Measurements from ENCODE around the gene TOE1. TPM values are rescaled to one million over a fixed set of nuclear protein-coding genes. Genes with fewer than 3 reads are reported as not detected.

TOE1 gene
- total RNA-seq, 1 experiment from 2014 or later = 31.2 TPM

DNA sequence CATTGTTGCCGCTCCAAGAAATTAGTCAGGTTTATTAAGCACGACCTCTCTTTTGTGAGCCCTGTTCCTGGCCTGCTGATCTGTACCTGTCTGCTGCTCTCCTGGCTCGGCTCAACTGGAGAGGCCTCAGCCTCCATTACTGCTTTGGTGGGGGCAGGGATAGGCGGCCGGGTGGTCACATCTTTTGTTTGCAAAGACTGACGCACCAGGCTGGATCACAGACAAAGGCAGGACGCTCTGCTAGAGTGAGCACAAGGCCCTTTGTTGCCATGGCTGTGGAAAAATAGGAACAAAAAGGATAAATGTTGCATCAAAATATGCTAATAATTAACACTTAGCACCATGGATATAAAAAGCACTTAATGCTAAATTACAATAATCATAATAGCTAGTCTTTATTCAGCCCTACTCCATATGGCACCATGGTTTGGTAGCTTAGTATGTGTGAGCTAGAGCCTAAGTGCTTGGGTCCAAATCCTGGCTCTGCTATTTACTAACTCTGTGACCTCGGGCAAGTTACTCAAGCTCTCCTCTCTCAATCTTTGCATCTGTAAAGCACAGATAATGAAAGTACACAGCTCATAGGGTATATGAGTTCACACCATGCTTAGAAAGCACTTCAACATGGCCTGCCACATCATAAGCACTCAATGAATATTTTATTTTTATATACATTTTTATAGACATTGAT lies 42.2 kb upstream of the TOE1 start:
- Histone ChIP-seq H2AK5ac (ENCODE audit: insufficient read length, low read length) (no peak overlapping the region), H2BK15ac (ENCODE audit: low read depth, low read length) (no peak overlapping the region), H3K14ac (ENCODE audit: insufficient read depth, low read length) (no peak overlapping the region; the same call in 1 of the 2 replicates), H2BK120ac (ENCODE audit: low read depth, low read length, poor library complexity, severe bottlenecking) (no peak overlapping the region), H4K20me1 (ENCODE audit: control insufficient read depth, insufficient read depth, insufficient read length) (no peaks in the 10 kb centered on the region), H3K4ac (ENCODE audit: low read depth, low read length) (no peak overlapping the region), H2BK12ac (ENCODE audit: insufficient read length, low read depth, low read length) (no peak overlapping the region), H3K79me2 (ENCODE audit: insufficient read depth, low read length) (no peaks in the 10 kb centered on the region), H3K9ac (ENCODE audit: extremely low read depth, insufficient read length, low read length) (no peak overlapping the region), H3K27ac (ENCODE audit: insufficient read length, low read depth, low read length) (no peak overlapping the region), H3K56ac (ENCODE audit: insufficient read length, low read depth, low read length) (no peak overlapping the region), H3K23ac (ENCODE audit: insufficient read length, low read depth, low read length) (no peak overlapping the region), H3K18ac (ENCODE audit: insufficient read length, low read depth, low read length) (no peak overlapping the region), H2AFZ (ENCODE audit: low read length) (no peak overlapping the region), H2BK5ac (ENCODE audit: insufficient read length, low read length) (no peak overlapping the region), H2BK20ac (ENCODE audit: low read depth, low read length, poor library complexity, severe bottlenecking) (no peak overlapping the region), H3K27me3 (ENCODE audit: insufficient read depth, low read length) (no peaks in the 10 kb centered on the region), H3K9me3 (ENCODE audit: control insufficient read depth, low read depth, low read length) (no peaks in the 10 kb centered on the region), H4K5ac (ENCODE audit: insufficient read length, low read depth, low read length) (no peak overlapping the region), H4K91ac (ENCODE audit: insufficient read length, low read depth, low read length) (no peak overlapping the region), H3K4me1 (ENCODE audit: insufficient read depth, low read length) (no peaks in the 10 kb centered on the region; the same call in 1 of the 2 replicates), H3K79me1 (ENCODE audit: insufficient read depth, low read depth, low read length, poor library complexity, severe bottlenecking) (no peaks in the 10 kb centered on the region), H3T11ph (ENCODE audit: low read length) (no peak overlapping the region), H3K4me2 (ENCODE audit: insufficient read depth, insufficient read length, low read length) (no peak overlapping the region), H3K23me2 (ENCODE audit: insufficient read length, low read depth, low read length, poor library complexity, severe bottlenecking) (peaks cover under 1% of the 10 kb centered on the region), H4K8ac (replicated peaks; ENCODE audit: insufficient read length, low read depth, low read length) (no peak overlapping the region)
- Mint-ChIP-seq H3K36me3 (ENCODE audit: insufficient read depth in 1 of 3, low read depth in 3 of 3) (no peaks in the 10 kb centered on the region), H3K27ac (peak overlapping the region in 1 of 3 experiments; percentile 94; a peak in 2 of 7 replicates), H3K4me1 (peaks cover 19 to 21% of the 10 kb centered on the region in 2 experiments), H3K9me3 (no peaks in the 10 kb centered on the region; a peak in 1 of 5 replicates), H3K4me3 (no peak overlapping the region), H3K27me3 (ENCODE audit: low read depth) (no peaks in the 10 kb centered on the region)
- DNase-seq = no peak
- TF ChIP-seq, protein P1, sequence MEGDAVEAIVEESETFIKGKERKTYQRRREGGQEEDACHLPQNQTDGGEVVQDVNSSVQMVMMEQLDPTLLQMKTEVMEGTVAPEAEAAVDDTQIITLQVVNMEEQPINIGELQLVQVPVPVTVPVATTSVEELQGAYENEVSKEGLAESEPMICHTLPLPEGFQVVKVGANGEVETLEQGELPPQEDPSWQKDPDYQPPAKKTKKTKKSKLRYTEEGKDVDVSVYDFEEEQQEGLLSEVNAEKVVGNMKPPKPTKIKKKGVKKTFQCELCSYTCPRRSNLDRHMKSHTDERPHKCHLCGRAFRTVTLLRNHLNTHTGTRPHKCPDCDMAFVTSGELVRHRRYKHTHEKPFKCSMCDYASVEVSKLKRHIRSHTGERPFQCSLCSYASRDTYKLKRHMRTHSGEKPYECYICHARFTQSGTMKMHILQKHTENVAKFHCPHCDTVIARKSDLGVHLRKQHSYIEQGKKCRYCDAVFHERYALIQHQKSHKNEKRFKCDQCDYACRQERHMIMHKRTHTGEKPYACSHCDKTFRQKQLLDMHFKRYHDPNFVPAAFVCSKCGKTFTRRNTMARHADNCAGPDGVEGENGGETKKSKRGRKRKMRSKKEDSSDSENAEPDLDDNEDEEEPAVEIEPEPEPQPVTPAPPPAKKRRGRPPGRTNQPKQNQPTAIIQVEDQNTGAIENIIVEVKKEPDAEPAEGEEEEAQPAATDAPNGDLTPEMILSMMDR (conservative IDR thresholded peaks at IDR 0.05) = no peak
- WGBS (ENCODE audit: extremely low coverage, insufficient read length, low lambda C conversion rate) = no CpG with 5 or more reads among the region's 8 CpGs
